Kidney epithelial cell (primary cell): ENCODE results near the gene MAPKAPK2. TPM values are rescaled to one million over a fixed set of nuclear protein-coding genes. Genes with fewer than 3 reads are reported as not detected.

Experiments used
- DNase-seq: peaks from one replicate; pipeline ENCODE4 v3.0.0-alpha.2; 2010; ENCODE audit warnings: low read depth
- H3K27me3 ChIP-seq: 2 replicates; pipeline ENCODE4 v1.6.0; 2011; ENCODE audit warnings: low read length; ENCODE audit not compliant: control insufficient read depth, insufficient read depth
- H3K36me3 ChIP-seq: 2 replicates; pipeline ENCODE4 v1.5.1; 2011; ENCODE audit warnings: low read length; ENCODE audit not compliant: control insufficient read depth, insufficient read depth
- H3K4me3 ChIP-seq: 2 replicates; pipeline ENCODE4 v1.5.1; 2011; ENCODE audit warnings: low read depth, mild to moderate bottlenecking, control low read depth, low read length
- total RNA-seq: library from RNA; depleted of rRNA; stranded (reverse); fragments of >200 nt; gene quantifications from 2 replicates; pipeline ENCODE4 v1.2.3, GENCODE V29; 2015
- TF ChIP-seq, protein P1 (sequence below): IDR thresholded peaks from 2 replicates; pipeline ENCODE4 v1.5.1; 2011; ENCODE audit warnings: mild to moderate bottlenecking, moderate library complexity, low read length, control low read depth, inconsistent platforms; ENCODE audit not compliant: insufficient read depth, poor library complexity, severe bottlenecking

The MAPKAPK2 gene
- total RNA-seq, 1 donor from 2014 or later, result 64.0 TPM

DNA sequence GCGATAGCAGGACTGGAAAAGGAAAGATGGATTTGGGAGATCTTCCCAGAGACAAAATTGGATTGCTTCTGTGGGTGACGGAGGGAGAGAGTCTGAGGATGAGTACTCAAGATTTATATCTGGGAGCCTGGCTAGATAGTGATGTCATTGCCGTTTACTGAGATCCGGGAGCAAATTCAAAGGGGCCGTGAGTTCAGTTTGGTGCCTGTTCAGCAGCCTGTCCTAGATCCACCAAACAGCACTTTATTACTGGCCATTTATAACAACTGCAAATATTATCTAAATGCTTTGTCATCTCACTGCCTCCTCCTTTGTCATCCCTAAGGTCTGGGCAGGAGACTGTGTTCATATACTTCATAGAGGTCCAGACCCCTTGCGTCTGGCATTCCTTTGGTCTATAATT is 29.2 kb downstream of the MAPKAPK2 start:
- Histone ChIP-seq H3K27me3 (no peaks in the 10 kb centered on the region), H3K4me3 (no peak overlapping the region), H3K36me3 (no peaks in the 10 kb centered on the region)
- TF ChIP-seq, protein P1, sequence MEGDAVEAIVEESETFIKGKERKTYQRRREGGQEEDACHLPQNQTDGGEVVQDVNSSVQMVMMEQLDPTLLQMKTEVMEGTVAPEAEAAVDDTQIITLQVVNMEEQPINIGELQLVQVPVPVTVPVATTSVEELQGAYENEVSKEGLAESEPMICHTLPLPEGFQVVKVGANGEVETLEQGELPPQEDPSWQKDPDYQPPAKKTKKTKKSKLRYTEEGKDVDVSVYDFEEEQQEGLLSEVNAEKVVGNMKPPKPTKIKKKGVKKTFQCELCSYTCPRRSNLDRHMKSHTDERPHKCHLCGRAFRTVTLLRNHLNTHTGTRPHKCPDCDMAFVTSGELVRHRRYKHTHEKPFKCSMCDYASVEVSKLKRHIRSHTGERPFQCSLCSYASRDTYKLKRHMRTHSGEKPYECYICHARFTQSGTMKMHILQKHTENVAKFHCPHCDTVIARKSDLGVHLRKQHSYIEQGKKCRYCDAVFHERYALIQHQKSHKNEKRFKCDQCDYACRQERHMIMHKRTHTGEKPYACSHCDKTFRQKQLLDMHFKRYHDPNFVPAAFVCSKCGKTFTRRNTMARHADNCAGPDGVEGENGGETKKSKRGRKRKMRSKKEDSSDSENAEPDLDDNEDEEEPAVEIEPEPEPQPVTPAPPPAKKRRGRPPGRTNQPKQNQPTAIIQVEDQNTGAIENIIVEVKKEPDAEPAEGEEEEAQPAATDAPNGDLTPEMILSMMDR, result no peak
- no peak for DNase-seq

DNA sequence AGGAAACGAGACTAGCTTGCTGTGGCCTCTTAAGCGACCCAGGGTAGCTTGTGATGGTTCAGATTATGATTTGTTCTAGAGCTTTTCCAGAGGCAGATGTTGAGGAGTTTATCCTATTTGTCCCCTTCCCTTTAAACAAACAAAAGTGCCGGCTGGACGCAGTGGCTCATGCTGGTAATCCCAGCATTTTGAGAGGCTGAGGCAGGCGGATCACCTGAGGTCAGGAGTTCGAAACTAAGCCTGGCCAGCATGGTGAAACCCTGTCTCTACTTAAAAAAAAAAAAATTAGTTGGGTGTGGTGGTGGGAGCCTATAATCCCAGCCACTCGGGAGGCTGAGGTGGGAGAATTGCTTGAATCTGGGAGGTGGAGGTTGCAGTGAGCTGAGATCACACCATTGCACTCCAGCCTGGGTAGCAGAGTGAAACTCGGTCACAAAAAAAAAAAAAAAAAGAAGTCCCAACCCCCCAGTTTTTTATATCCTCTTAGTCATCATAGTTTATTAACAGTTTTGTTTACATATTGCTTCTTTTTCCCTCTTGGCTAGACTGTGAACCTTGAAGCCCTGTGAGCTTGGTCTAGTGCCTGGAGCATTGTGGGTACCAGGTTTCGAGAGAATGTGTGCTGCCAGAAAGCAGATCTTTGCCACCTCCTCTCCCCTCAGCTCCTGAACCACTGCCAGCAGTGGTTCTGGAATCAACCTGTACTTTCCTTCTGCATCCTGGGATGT is 29.8 kb downstream of the MAPKAPK2 start:
- DNase-seq, result no peak
- Histone ChIP-seq H3K27me3 (no peaks in the 10 kb centered on the region), H3K36me3 (no peaks in the 10 kb centered on the region), H3K4me3 (no peak overlapping the region)
- TF ChIP-seq, protein P1, result no peak

- no peaks in the 10 kb centered on the region for H3K27me3 ChIP-seq
- TF ChIP-seq, protein P1, result no peak
- H3K4me3 ChIP-seq, result no peak overlapping the region
- H3K36me3 ChIP-seq, result no peaks in the 10 kb centered on the region
- DNase-seq, result no peak
Observed at GRCh38 chr1:206715120-206715519, 30.4 kb downstream of the MAPKAPK2 start.

DNA sequence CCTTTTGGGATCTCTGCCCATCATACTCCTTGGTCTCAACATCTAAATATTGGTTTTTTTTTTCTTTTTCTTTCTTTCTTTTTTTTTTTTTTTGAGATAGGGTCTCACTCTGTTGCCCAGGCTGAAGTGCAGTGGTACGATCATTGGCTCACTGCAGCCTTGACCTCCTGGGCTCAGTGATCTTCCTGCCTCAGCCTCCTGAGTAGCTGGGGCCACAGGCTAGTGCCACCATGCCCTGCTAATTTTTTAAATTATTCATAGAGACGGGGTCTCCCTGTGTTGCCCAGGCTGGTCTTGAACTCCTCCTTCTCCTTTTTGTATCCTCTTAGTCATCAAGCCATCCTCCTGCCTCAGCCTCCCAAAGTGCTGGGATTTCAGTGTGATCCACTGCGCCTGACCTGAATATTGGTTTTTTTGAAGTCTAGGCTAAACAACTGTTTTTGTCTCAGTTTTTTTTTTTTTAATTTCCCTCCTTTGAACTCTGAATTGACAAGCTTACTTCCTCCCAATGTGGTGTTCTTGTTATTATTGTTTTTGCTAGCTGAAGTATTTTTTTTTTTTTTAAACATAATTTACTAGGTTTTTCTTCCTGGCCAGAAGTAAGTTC is 30.9 kb downstream of the MAPKAPK2 start:
- Histone ChIP-seq H3K27me3 (no peaks in the 10 kb centered on the region), H3K4me3 (no peak overlapping the region), H3K36me3 (no peaks in the 10 kb centered on the region)
- no peak for DNase-seq
- TF ChIP-seq, protein P1, result no peak

- Histone ChIP-seq H3K4me3 (no peak overlapping the region), H3K36me3 (no peaks in the 10 kb centered on the region), H3K27me3 (no peaks in the 10 kb centered on the region)
- DNase-seq, result no peak
- TF ChIP-seq, protein P1, result no peak
Observed at GRCh38 chr1:206716159-206716869, 31.6 kb downstream of the MAPKAPK2 start.
